Heart right ventricle (tissue), 16 donors: Measurements from ENCODE around the gene TEC. TPM values are rescaled to one million over a fixed set of nuclear protein-coding genes. Genes with fewer than 3 reads are reported as not detected.

Source experiments
- ATAC-seq, 8 donors: fragments of 200-7000 bp; cut with Tn5 transposase; one replicate each; pipeline ENCODE4 v1.9.1; 2020; ENCODE audit warnings: mild to moderate bottlenecking in 8 of 8, moderate library complexity in 8 of 8, moderate number of reproducible peaks in 1 of 8
- DNase-seq, 2 donors: peaks; one replicate each; pipeline ENCODE4 v3.0.0-alpha.2; 2020
- H3K27ac ChIP-seq, 10 donors: fragments of 200-600 bp; sonication (generic) in 2 of 10; one replicate each; pipeline versions ENCODE4 v1.5.0 to v1.8.0; 2020 to 2022; ENCODE audit warnings: mild to moderate bottlenecking in 3 of 10
- H3K27me3 ChIP-seq, 7 donors: fragments of 200-600 bp; one replicate each; pipeline ENCODE4 v1.8.0; 2021 to 2022; ENCODE audit warnings: mild to moderate bottlenecking in 2 of 7
- H3K36me3 ChIP-seq, 9 donors: fragments of 200-600 bp; sonication (generic) in 1 of 9; one replicate each; pipeline versions ENCODE4 v1.5.0 to v1.8.0; 2020 to 2022; ENCODE audit warnings: mild to moderate bottlenecking in 2 of 9
- H3K4me1 ChIP-seq, 9 donors: fragments of 200-600 bp; sonication (generic) in 1 of 9; one replicate each; pipeline versions ENCODE4 v1.5.0 to v1.8.0; 2020 to 2022; ENCODE audit warnings: mild to moderate bottlenecking in 4 of 9
- H3K4me3 ChIP-seq, 10 donors: fragments of 200-600 bp; sonication (generic) in 2 of 10; one replicate each; pipeline versions ENCODE4 v1.5.0 to v1.8.0; 2020 to 2022; ENCODE audit warnings: mild to moderate bottlenecking in 7 of 10, moderate library complexity in 2 of 10
- H3K9me3 ChIP-seq, 11 donors: fragments of 200-600 bp in 10 of 11; sonication (generic) in 2 of 11; one replicate each; pipeline versions ENCODE4 v1.5.0 to v1.8.0; 2013 to 2022; ENCODE audit warnings: mild to moderate bottlenecking in 2 of 11, control low read depth in 1 of 11, moderate library complexity in 1 of 11
- WGBS, 2 donors: extraction: QIAGEN DNeasy Blood & Tissue Kit; methylation state at CpG; one replicate each; pipeline ENCODE4 v1.1.7; 2013; ENCODE audit warnings: inconsistent platforms in 1 of 2; 5-methylcytosine and 5-hydroxymethylcytosine counted together
- intact Hi-C, 10 donors: fragments of 100-400 bp; cut with DNase I; formaldehyde crosslinking; loops; one replicate each; pipeline versions ENCODE4 v1.11.1 to v1.14.2; 2022
- polyA plus RNA-seq, 2 donors: library from polyadenylated mRNA; stranded (reverse); fragments of 200-250 nt; gene quantifications; one replicate each; pipeline ENCODE4 v1.2.3, GENCODE V29; 2013
- total RNA-seq, 10 donors: library from RNA; stranded (reverse); fragmentation: NEBNext Ultra II Directional in 3 of 10; extraction: Animal tissue kit (Norgen Biotek cat#: 25700) in 3 of 10; gene quantifications; one replicate each; pipeline versions ENCODE4 v1.2.1 to v1.2.4, GENCODE V29; 2021 to 2023
- TF ChIP-seq, protein P1 (sequence below), 9 donors: fragments of 200-600 bp; sonication (generic) in 2 of 9; IDR thresholded peaks; one replicate each; pipeline versions ENCODE4 v1.5.0 to v1.8.0; 2021 to 2022; ENCODE audit warnings: antibody characterized with exemption in 9 of 9, mild to moderate bottlenecking in 5 of 9, moderate library complexity in 1 of 9
- donor health status: Arrhythmogenic right ventricular cardiomyopathy.
- donor health status: ischemic (EF 13 %, LVEDD 7.1; RV severe dilation, severe dysfunction).
- donor health status: healthy with polysubstance abuse.
- donor health status: DM: no; HTN: yes; CAD: no.
- donor health status: DM: no; HTN: no; CAD: no.
- donor health status: ischemic (EF 25% LVEDD 6.9; RV normal size, moderate dysfunction).
- donor health status: ischemic (EF 25% LVEDD 5.7; RV mildly dilated, moderate dysfunction).
- donor health status: healthy.
- donor health status: DM: yes; HTN: yes; CAD: no.
- donor health status: Ischemic cardiomyopathy.
- donor health status: ischemic (EF 35%, LVEDD 5.7; RV mildly dilated, moderate dysfunction).
- donor health status: nonischemic (EF 11% LVEDD 7.7; RV severe dilation, severe dysfunction).
- donor health status: DM: yes; HTN: yes; CAD: no.
- donor health status: PGD.
- donor health status: ischemic (EF 29% LVEDD 5.4; RV normal size, mild dysfunction).
- donor health status: nonischemic (EF 23%, LVEDD 6.1; RV moderate dilation, normal function).

The TEC gene
- total and polyA plus RNA-seq, 12 donors, result 1.0 to 3.6 (median 2.2) TPM

DNA sequence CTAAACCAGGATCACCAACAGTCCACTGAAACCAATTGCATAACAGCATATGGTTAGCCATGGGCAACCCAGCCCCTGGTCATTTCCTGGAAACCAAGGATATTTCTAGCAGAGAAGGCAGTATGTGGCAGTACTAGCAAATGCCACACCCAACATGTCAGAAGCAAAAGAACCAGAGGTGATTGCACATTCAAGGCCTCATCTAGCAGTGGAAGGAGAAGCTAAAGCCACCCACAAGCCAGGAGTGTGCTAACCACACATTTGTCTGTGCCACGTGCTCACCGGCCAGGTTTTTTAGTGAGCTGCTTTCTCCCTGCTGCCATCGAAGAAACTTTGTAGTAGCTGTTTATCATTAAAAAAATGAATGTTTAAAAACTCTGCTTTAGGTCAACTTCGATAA is 42.0 kb downstream of the TEC start:
- no peaks in the 10 kb centered on the region for H3K36me3 ChIP-seq
- 70 to 75% methylated on average over 4 of the region's 4 CpGs for WGBS, 2 donors
- TF ChIP-seq, protein P1, sequence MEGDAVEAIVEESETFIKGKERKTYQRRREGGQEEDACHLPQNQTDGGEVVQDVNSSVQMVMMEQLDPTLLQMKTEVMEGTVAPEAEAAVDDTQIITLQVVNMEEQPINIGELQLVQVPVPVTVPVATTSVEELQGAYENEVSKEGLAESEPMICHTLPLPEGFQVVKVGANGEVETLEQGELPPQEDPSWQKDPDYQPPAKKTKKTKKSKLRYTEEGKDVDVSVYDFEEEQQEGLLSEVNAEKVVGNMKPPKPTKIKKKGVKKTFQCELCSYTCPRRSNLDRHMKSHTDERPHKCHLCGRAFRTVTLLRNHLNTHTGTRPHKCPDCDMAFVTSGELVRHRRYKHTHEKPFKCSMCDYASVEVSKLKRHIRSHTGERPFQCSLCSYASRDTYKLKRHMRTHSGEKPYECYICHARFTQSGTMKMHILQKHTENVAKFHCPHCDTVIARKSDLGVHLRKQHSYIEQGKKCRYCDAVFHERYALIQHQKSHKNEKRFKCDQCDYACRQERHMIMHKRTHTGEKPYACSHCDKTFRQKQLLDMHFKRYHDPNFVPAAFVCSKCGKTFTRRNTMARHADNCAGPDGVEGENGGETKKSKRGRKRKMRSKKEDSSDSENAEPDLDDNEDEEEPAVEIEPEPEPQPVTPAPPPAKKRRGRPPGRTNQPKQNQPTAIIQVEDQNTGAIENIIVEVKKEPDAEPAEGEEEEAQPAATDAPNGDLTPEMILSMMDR (IDR thresholded peaks at IDR 0.05), result no peak
- ATAC-seq (peak in 1 of 8 donors; percentile 57), DNase-seq (no peak)
- peaks cover 0 to 43% (median 0%) of the 10 kb centered on the region in 9 donors for H3K4me1 ChIP-seq
- H3K27me3 ChIP-seq, result no peaks in the 10 kb centered on the region
- H3K9me3 ChIP-seq, result no peaks in the 10 kb centered on the region
- intact Hi-C loops, result no loop called here
- no peak overlapping the region for H3K27ac ChIP-seq
- no peak overlapping the region for H3K4me3 ChIP-seq

DNA sequence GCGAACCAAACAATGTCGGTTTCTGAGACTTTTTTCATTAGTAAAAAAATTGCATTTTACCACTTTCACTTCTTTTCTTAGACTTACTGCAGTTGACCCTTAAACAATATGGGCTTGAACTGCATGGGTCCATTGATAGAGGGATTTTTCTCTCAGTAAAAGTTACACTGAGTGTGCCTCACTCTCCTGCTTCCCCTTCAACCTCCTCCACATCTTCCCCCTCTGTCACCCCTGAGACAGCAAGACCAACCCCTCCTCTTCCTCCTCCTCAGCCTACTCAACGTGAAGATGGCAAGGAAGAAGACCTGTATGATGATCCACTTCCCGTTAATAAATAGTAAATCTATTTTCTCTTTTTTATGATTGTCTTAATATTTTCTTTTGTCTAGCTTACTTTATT is 43.4 kb downstream of the TEC start:
- intact Hi-C loops, result no loop called here
- H3K4me1 ChIP-seq, result peaks cover 0 to 43% (median 0%) of the 10 kb centered on the region in 9 donors
- no peaks in the 10 kb centered on the region for H3K36me3 ChIP-seq
- TF ChIP-seq, protein P1 (IDR thresholded peaks at IDR 0.05), result no peak
- peak overlapping the region in 1 of 10 donors; percentile 56 for H3K27ac ChIP-seq
- ATAC-seq (no peak), DNase-seq (no peak)
- H3K4me3 ChIP-seq, result no peak overlapping the region
- H3K27me3 ChIP-seq, result no peaks in the 10 kb centered on the region
- H3K9me3 ChIP-seq, result no peaks in the 10 kb centered on the region
- WGBS, 2 donors, result 77 to 80% methylated on average over 4 of the region's 4 CpGs

DNA sequence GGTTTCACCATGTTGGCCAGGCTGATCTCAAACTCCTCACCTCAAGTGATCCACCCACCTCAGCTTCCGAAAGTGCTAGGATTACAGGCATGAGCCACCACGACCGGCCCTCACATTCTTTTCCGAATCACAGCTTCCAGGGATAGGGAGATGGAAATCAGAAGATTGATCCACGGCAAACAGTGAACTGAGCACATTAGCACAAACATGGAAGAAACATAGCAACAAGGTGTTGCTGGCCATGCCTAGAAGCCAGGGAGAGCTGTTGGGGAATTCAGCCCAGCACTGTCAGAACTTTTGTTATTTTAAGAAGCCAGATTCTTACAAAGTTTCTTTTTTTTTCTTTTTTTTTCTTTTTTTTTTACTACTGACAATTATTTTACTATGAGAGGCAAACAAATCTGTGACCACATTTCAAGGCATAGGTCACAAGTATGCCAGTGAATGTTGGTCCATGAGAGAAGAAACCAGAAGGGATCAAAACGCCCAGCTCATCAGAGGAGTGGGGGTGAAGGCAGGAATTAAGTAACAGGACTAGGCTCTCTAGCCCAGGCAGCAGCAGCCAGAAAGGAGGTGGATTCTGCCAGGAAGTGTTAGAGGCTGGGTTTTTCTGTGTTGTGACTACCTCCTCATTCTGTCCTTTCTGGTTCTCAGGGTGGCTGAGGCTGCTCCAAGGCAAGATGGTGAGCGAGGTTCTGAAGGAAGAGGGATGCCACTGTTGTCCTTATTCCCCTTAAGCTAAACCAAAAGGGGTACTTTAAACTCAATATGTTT is 44.1 kb downstream of the TEC start:
- no peak overlapping the region for H3K4me3 ChIP-seq
- H3K9me3 ChIP-seq, result no peaks in the 10 kb centered on the region
- ATAC-seq (no peak), DNase-seq (no peak)
- intact Hi-C loops, result no loop called here
- TF ChIP-seq, protein P1 (IDR thresholded peaks at IDR 0.05), result no peak
- H3K36me3 ChIP-seq, result no peaks in the 10 kb centered on the region
- H3K4me1 ChIP-seq, result peaks cover 0 to 43% (median 0%) of the 10 kb centered on the region in 9 donors
- H3K27ac ChIP-seq, result peak overlapping the region in 1 of 10 donors; percentile 56
- no peaks in the 10 kb centered on the region for H3K27me3 ChIP-seq
- WGBS, 2 donors, result 83 to 84% methylated on average over 7 of the region's 7 CpGs

DNA sequence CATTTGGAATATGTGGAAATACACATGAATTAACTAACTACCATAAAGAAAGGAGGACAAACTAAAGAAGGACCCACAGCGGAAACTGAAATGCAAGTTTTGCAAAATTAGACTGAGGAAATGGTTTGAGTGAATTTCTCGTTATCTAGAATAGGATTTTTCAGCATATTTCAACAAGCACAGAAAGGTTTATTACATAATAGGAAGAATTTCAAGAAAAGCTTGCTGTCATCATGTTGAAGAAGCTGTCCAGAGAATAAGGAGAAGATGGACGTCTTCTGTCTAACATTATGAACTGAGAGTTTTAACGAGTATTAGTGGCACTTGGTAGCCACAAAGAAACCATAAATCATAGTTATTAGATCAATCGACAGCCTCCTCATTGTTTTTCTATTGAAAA is 45.0 kb downstream of the TEC start:
- peaks cover 0 to 43% (median 0%) of the 10 kb centered on the region in 9 donors for H3K4me1 ChIP-seq
- WGBS, 2 donors, result 80 to 87% methylated on average over 5 of the region's 5 CpGs
- DNase-seq, result no peak
- TF ChIP-seq, protein P1 (IDR thresholded peaks at IDR 0.05), result no peak
- H3K27ac ChIP-seq, result peak overlapping the region in 1 of 10 donors; percentile 56
- H3K27me3 ChIP-seq, result no peaks in the 10 kb centered on the region
- H3K4me3 ChIP-seq, result no peak overlapping the region
- H3K36me3 ChIP-seq, result no peaks in the 10 kb centered on the region
- no peaks in the 10 kb centered on the region for H3K9me3 ChIP-seq
- intact Hi-C loops, result no loop called here
- ATAC-seq, result no peak
